Heart left ventricle (tissue), 16 donors: ENCODE results near the gene GRIA2. TPM values are rescaled to one million over a fixed set of nuclear protein-coding genes. Genes with fewer than 3 reads are reported as not detected.

ENCODE experiments used
- ATAC-seq, 4 donors: fragments of 200-7000 bp; cut with Tn5 transposase; one replicate each; pipeline ENCODE4 v1.9.1; 2020 to 2022; ENCODE audit warnings: moderate library complexity in 4 of 4, mild to moderate bottlenecking in 3 of 4, moderate number of reproducible peaks in 1 of 4
- DNase-seq, 5 donors: peaks; one replicate each; pipeline ENCODE4 v3.0.0-alpha.2; 2020
- H3K27ac ChIP-seq, 12 donors: fragments of 200-600 bp; sonication (generic) in 4 of 12; one replicate each; pipeline versions ENCODE4 v1.5.0 to v1.8.0; 2016 to 2022; ENCODE audit warnings: mild to moderate bottlenecking in 2 of 12
- H3K27me3 ChIP-seq, 9 donors: fragments of 200-600 bp; sonication (generic) in 2 of 9; one replicate each; pipeline versions ENCODE4 v1.5.1 to v1.8.0; 2016 to 2022; ENCODE audit warnings: mild to moderate bottlenecking in 3 of 9
- H3K36me3 ChIP-seq, 9 donors: fragments of 200-600 bp; sonication (generic) in 2 of 9; one replicate each; pipeline versions ENCODE4 v1.5.0 to v1.8.0; 2018 to 2022; ENCODE audit warnings: mild to moderate bottlenecking in 2 of 9
- H3K4me1 ChIP-seq, 12 donors: fragments of 200-600 bp; sonication (generic) in 4 of 12; one replicate each; pipeline versions ENCODE4 v1.5.0 to v1.8.0; 2016 to 2022; ENCODE audit warnings: mild to moderate bottlenecking in 3 of 12
- H3K4me3 ChIP-seq, 12 donors: fragments of 200-600 bp; sonication (generic) in 4 of 12; one replicate each; pipeline versions ENCODE4 v1.5.0 to v1.8.0; 2017 to 2022; ENCODE audit warnings: mild to moderate bottlenecking in 9 of 12, moderate library complexity in 4 of 12
- H3K9me3 ChIP-seq, 12 donors: fragments of 200-600 bp; sonication (generic) in 4 of 12; one replicate each; pipeline versions ENCODE4 v1.5.0 to v1.8.0; 2016 to 2022; ENCODE audit warnings: mild to moderate bottlenecking in 1 of 12
- CTCF ChIP-seq, 12 donors: fragments of 200-600 bp; sonication (generic) in 4 of 12; IDR thresholded peaks; one replicate each; pipeline versions ENCODE4 v1.5.0 to v1.8.0; 2018 to 2022; ENCODE audit warnings: antibody characterized with exemption in 12 of 12, mild to moderate bottlenecking in 5 of 12
- POLR2A ChIP-seq, 2 donors: fragments of 450-650 bp; IDR thresholded peaks; one replicate each; pipeline ENCODE4 v1.6.1; 2017; ENCODE audit warnings: antibody characterized with exemption in 2 of 2, mild to moderate bottlenecking in 2 of 2, moderate library complexity in 2 of 2
- WGBS, 4 donors: extraction: QIAGEN DNeasy Blood & Tissue Kit in 2 of 4; methylation state at CpG; one replicate each; pipeline versions ENCODE4 v1.1.5 to v1.1.7; 2013 to 2018; 5-methylcytosine and 5-hydroxymethylcytosine counted together
- intact Hi-C, 10 donors: fragments of 100-400 bp; cut with DNase I; formaldehyde crosslinking; loops; one replicate each; pipeline versions ENCODE4 v1.11.1 to v1.14.2; 2022
- polyA plus RNA-seq, 2 donors: library from polyadenylated mRNA; stranded (reverse); fragments of 200-250 nt; gene quantifications; one replicate each; pipeline ENCODE4 v1.2.3, GENCODE V29; 2013
- total RNA-seq, 9 donors: library from RNA; depleted of rRNA in 2 of 9; stranded (reverse); fragments of >200 nt in 2 of 9; fragmentation: NEBNext Ultra II Directional in 3 of 9; extraction: Animal tissue kit (Norgen Biotek cat#: 25700) in 3 of 9; gene quantifications; one replicate each; pipeline versions ENCODE4 v1.1.0 to v1.2.4, GENCODE V29; 2016 to 2023
- donor health status: ischemic (EF 13 %, LVEDD 7.1; RV severe dilation, severe dysfunction).
- donor health status: healthy with polysubstance abuse.
- donor health status: DM: no; HTN: yes; CAD: no.
- donor health status: DM: no; HTN: no; CAD: no.
- donor health status: ischemic (EF 25% LVEDD 6.9; RV normal size, moderate dysfunction).
- donor health status: ischemic (EF 25% LVEDD 5.7; RV mildly dilated, moderate dysfunction).
- donor health status: healthy.
- donor health status: DM: yes; HTN: yes; CAD: no.
- donor health status: ischemic (EF 35%, LVEDD 5.7; RV mildly dilated, moderate dysfunction).
- donor health status: nonischemic (EF 11% LVEDD 7.7; RV severe dilation, severe dysfunction).
- donor health status: DM: yes; HTN: yes; CAD: no.
- donor health status: PGD.
- donor health status: ischemic (EF 29% LVEDD 5.4; RV normal size, mild dysfunction).
- donor health status: nonischemic (EF 23%, LVEDD 6.1; RV moderate dilation, normal function).

Gene GRIA2
- total and polyA plus RNA-seq, 11 donors: 0.17 to 0.36 TPM; not detected in 9

- DNase-seq (no peak), ATAC-seq (no peak)
- peaks cover 0 to 16% (median 4%) of the 10 kb centered on the region in 12 donors for H3K4me1 ChIP-seq
- no peaks in the 10 kb centered on the region for H3K9me3 ChIP-seq
- no peak overlapping the region for H3K27ac ChIP-seq
- peaks cover 10 to 78% (median 47%) of the 10 kb centered on the region in 9 donors for H3K27me3 ChIP-seq
- WGBS, 4 donors: 64 to 74% (median 69%) methylated on average over 1 of the region's 1 CpG
- no peak overlapping the region for H3K4me3 ChIP-seq
- intact Hi-C loops: no loop called here
- no peaks in the 10 kb centered on the region for H3K36me3 ChIP-seq
- TF ChIP-seq CTCF (IDR thresholded peaks at IDR 0.05) (no peak), POLR2A (IDR thresholded peaks at IDR 0.05) (no peak)
Measured at GRCh38 chr4:157223456-157223855, 2.9 kb downstream of the GRIA2 start.

DNA sequence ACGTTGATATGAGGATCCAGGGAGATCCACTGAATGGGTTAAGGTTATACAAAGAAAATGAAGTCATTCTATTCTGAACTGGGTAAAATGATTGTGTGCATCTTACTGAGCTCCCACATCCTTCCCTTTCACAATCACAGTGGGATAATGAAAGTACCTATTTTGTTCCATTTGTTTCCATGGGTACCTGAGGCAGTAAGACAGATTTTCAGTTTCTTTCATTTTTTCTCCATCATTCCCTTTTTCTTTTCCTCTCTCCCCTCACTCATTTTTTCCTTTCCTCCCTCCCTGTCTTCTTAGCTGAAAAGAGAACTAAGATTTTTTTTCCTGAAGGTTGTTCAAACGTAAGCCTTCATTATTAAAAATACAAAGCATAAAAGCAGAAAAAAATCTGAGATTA is 4.6 kb downstream of the GRIA2 start:
- WGBS, 4 donors: 46 to 52% (median 51%) methylated on average over 2 of the region's 2 CpGs
- intact Hi-C loops: no loop called here

DNA sequence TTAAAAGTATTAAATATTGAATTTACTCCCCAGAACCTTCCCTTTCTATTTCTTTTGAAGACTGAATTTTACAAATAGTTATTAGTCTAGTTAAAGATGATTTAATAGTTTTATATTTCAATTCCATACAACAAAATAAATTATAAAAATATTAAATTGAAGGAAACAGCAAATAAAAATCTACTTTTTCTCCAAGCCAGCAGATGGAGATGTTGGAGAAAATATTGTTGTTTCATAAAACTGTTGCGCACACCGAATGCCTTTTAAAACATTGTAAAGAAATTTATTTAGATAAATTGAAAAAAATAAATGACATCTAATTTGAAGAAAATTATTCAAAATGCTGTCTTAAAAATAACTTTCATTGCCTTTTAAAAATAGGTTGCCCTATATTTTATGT is 5.5 kb downstream of the GRIA2 start:
- ATAC-seq: no peak
- no peaks in the 10 kb centered on the region for H3K9me3 ChIP-seq
- TF ChIP-seq CTCF (IDR thresholded peaks at IDR 0.05) (no peak), POLR2A (IDR thresholded peaks at IDR 0.05) (no peak)
- H3K4me1 ChIP-seq: peaks cover 0 to 12% (median 4%) of the 10 kb centered on the region in 12 donors
- no peaks in the 10 kb centered on the region for H3K36me3 ChIP-seq
- no peak overlapping the region for H3K4me3 ChIP-seq
- no peak for DNase-seq
- no peak overlapping the region for H3K27ac ChIP-seq
- intact Hi-C loops: no loop called here
- H3K27me3 ChIP-seq: peaks cover 10 to 58% (median 31%) of the 10 kb centered on the region in 9 donors
- WGBS, 4 donors: 92 to 94% (median 93%) methylated on average over 2 of the region's 2 CpGs

More for the DNA sequence above, 4.6 kb downstream of the GRIA2 start:
- H3K9me3 ChIP-seq: no peaks in the 10 kb centered on the region
- H3K27ac ChIP-seq: no peak overlapping the region
- ATAC-seq (no peak), DNase-seq (no peak)
- H3K4me1 ChIP-seq: peaks cover 0 to 16% (median 4%) of the 10 kb centered on the region in 12 donors
- peaks cover 10 to 66% (median 32%) of the 10 kb centered on the region in 9 donors for H3K27me3 ChIP-seq
- TF ChIP-seq CTCF (IDR thresholded peaks at IDR 0.05): no peak
- TF ChIP-seq POLR2A (IDR thresholded peaks at IDR 0.05): no peak
- H3K36me3 ChIP-seq: no peaks in the 10 kb centered on the region
- no peak overlapping the region for H3K4me3 ChIP-seq

- TF ChIP-seq CTCF (IDR thresholded peaks at IDR 0.05): no peak
- TF ChIP-seq POLR2A (IDR thresholded peaks at IDR 0.05): no peak
- Histone ChIP-seq H3K9me3 (no peaks in the 10 kb centered on the region), H3K27ac (no peak overlapping the region), H3K27me3 (peaks cover 10 to 53% (median 26%) of the 10 kb centered on the region in 9 donors), H3K36me3 (no peaks in the 10 kb centered on the region), H3K4me1 (peaks cover 0 to 12% (median 4%) of the 10 kb centered on the region in 12 donors), H3K4me3 (no peak overlapping the region)
- no peak for DNase-seq
- no peak for ATAC-seq
- 89 to 94% (median 93%) methylated on average over 3 of the region's 3 CpGs for WGBS, 4 donors
- intact Hi-C loops: no loop called here
Measured at GRCh38 chr4:157226601-157227000, 6.1 kb downstream of the GRIA2 start.
